CD4-positive, alpha-beta T cell treated with Interleukin-6 for 4 hours (primary cell): ENCODE results near the gene GTF2A1L.
A peak's percentile ranks its signal among the peaks of the same experiment; 100 is the strongest.
"Not testable (repeated sequence)": the region's sequence is repeated elsewhere in the genome, so short reads cannot be mapped to it uniquely, and the experiment has no call there.

Experiments used
- DNase-seq: peaks from one replicate; pipeline ENCODE4 v3.0.0-alpha.2; 2020; ENCODE audit warnings: mixed read lengths

GTF2A1L gene, protein sequence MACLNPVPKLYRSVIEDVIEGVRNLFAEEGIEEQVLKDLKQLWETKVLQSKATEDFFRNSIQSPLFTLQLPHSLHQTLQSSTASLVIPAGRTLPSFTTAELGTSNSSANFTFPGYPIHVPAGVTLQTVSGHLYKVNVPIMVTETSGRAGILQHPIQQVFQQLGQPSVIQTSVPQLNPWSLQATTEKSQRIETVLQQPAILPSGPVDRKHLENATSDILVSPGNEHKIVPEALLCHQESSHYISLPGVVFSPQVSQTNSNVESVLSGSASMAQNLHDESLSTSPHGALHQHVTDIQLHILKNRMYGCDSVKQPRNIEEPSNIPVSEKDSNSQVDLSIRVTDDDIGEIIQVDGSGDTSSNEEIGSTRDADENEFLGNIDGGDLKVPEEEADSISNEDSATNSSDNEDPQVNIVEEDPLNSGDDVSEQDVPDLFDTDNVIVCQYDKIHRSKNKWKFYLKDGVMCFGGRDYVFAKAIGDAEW

DNA sequence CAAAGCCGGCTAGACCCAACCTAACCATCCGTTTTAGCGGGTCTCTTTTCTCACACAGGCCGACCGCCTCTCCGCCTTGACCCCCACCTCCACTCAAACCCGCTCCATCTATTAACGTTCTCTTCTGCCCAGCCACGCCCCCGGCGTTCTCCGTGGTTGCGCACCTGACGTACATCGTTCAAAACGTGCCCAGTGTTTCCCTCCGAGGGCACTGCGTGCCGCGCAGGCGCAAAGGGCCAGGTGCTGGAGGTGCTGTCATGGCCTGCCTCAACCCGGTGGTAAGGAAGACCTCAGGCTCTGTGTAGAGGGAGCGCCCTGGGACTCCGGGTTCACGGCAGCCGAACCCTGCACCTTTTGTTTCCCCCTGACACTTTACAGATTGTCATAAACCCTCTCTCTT lies at the start of gene GTF2A1L:
Gene GTF2A1L, plus strand, starts transcription at position 239 of the 400 bp plus-strand sequence. Its CDS starts 19 bp downstream, at position 258.
- no peak for DNase-seq

DNA sequence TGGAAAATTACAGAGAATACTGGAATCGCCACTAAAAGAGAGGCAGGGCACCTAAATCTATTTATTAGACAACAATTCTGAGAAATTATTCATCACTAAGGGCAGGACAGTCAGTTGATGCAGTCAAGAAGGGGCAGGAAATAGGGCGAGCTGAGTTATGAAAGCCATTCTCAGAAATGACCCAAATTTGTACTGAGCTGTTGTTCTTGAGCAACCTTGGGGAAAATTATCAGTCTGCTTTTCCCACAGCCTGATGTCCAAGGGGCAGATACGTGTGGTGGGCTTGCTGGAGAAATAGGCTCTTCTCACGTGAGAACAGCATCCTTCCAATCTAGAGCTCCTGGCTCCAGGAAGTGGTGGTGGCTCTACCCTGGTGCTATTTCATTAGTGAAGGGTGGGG lies 49.1 kb upstream of the GTF2A1L start:
- DNase-seq = no peak

DNA sequence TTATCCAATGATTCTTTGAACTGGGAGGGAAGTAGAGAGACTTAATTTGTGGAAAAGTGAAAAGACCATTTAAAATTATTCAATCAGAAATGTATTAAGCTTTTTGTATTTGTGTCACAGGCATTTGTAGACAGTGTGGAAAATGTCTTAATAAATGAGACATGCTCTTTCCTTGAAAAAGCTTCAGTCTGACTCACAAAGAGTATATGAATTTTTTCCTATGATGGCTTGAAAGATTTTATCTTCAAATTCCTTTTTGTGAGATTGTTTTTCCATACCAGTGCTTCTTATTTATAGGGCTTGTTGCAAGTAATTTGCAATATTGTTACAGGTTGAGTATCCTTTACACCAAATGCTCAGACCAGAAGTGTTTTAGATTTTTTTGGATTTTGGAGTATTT lies 48.2 kb upstream of the GTF2A1L start:
- no peak for DNase-seq

DNA sequence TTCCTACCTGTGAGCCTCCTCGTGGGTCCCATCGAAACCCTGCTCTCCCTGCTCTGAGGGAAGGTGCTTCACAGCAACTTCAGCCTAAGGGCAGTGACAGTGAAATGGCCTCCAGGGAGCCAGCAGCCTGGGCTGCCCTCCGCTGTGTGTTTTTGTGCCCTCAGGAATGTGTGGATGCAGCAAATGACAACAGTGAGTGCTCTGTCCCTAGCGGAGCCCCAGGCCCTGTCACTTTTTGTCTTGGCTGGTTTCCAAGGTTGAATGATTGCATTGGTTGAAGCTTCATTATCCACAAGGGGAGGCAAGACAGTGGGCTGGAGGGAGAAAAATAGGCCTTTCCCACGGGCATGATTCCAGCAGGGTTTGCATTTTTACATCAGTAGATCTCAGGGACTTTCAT lies 44.8 kb upstream of the GTF2A1L start:
- DNase-seq = no peak

DNA sequence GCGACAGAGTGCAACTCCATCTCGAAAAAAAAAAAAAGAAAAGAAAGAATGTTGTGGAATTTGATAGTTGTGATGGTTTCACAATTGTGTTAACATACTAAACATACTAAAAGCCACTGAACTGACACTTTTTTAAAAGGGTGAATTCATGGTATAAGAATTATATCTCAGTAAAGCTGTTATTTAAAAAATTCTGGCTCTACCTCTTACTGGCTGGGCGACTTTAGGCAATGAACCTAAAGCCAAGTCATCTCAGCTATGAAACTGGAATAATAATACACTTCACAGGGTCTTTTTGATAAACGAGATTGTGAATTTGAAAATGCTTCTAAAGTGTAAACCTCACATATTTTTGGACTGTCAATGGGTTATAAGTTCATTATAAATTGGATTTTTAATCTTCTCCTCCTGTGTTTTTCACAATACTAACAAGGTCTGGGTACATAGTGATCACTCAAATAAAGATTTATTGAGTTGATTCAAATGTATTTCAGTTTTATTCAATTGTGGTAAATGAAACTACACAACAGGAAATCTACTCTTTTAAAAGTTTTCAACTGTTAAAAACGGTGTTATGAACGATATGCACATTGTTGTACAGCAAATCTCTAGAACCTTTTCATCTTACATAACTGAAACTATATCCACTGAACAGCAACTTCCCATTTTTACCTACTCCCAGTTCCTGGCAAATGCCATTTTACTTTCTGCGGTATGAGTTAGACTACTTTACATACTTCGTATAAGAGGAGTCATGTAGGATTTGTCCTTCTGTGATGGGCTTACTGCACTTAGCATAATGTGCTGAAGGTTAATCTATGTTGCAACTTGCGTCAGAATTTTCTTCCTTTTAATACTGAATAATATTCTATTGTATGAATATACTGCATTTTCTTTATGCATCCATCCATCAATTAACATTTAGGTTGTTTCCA lies 43.0 kb upstream of the GTF2A1L start:
- no peak for DNase-seq

DNA sequence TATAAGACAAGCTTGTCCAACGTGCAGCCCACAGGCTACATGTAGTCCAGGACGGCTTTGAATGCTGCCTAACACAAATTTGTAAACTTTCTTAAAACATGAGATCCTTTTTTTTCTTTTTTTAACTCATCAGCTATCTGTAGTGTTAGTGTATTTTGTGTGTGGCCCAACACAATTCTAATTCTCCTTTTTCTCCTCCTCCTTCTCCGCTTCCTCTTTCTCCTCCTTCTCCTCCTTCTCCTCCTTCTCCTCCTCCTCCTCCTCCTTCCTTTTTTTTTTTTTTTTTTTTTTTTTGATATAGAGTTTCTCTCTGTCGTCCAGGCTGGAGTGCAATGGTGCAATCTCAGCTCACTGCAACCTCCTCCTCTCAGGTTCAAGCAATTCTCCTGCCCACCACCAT lies 39.3 kb upstream of the GTF2A1L start:
- DNase-seq = no peak

DNA sequence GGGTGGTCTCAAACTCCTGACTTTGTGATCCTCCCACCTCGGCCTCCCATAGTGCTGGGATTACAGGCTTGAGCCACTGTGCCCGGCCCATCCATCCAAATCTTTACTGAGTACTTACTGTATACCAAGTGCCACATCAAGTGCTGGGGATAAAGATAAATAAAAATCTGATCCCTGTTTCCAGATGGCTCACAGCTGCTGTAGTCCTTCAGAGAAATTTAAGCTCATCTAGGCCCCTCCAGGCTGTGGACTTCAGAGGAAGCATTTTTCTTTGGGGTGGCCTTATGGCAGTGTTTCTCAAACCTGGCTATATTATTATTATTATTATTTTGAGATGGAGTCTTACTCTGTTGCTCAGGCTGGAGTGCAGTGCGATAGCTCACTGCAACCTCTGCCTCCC lies 33.7 kb upstream of the GTF2A1L start:
- no peak for DNase-seq

DNA sequence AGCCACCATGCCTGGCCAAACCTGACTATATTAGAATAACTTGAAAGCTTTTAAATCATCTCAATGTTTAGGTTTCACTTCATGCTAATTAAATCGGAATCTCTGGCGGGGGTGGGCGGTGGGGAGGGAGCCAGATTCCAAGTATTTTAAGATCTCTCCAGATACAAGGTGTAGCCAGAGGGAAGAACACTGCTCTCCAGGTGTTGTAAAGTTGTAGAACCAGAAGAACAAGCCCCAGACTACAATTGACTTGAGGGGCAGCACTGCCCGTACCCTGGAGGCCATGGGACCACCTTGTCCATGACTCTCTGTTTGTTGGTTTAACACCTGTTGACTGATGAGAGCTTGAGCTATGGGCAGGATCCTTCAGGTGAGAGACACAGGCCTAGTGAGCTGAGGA lies 33.1 kb upstream of the GTF2A1L start:
- no peak for DNase-seq

DNA sequence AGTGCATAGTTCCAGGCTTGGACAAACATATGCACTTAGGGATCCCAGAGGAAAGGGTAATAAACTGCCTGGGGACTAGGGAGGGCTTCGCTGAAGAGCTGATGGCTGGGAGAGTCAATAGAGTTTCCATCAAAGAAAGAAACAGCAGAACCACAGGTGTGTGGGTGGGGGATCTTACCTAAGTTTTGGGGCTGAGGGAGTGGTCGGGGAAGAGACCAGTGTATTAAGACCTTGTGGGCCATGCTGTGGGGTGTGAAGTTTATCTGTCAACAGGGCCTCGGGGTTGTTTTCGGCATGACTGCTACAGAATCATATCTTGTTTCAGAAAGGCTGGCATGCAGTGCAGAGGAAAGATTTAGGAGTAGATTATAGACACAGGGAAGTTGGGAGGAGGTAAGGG lies 31.2 kb upstream of the GTF2A1L start:
- DNase-seq = no peak

DNA sequence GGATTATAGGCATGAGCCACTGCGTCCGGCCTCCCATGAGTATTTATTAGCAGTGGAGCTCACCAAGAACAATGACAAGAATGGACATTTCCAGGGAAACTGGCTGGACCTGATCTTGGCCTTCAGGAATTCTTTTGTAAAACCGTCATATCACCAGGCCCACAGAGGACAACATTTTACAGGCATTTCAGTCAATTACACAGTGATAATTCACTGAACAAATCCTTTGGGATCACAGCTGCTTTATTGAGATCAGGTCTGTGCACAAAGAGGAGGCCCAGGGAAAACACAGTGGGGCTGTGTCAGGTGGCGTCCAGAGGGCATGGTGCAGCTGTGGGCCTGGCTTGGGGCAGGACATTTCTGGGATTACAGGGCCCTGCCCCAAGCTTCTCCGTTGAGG lies 30.1 kb upstream of the GTF2A1L start:
- DNase-seq = no peak

DNA sequence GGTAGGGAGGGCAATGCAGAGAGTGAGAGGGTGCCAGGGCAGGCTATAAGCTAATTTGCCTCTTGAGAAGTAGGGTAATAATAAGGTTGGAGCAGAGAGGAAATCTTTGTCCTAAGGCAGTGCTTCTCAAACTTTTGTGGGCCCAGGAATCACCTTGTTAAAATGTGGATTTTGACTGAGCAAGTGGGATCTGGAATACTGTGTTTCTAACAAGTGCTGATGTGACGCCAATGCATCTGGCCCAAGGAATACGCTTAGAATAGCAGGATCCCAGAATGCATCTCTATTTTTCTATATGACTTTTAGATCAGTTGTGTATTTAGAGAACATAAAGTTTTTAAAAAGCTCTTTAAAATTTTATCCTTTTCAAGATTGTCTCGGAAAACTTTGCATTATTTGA lies 29.7 kb upstream of the GTF2A1L start:
- no peak for DNase-seq

DNA sequence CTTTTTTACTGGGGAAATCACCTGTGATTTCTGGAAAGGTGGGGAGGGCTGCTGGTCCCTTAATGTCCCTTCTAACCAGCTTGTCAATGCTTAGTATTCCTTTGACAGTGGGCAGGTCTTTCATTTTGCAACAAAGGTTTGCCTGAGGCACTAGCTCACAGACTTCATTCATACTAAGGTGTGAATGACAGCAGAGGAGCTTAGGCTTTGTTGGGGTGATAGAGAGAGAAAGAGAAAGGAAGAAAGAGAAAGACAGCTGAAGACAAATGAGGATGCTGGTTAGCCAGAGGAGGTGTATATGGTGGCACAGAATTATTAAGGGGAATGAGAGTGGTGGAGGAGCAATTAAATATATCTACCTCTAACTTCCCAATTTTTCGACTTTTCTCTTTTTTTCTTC lies 28.9 kb upstream of the GTF2A1L start:
- no peak for DNase-seq

DNA sequence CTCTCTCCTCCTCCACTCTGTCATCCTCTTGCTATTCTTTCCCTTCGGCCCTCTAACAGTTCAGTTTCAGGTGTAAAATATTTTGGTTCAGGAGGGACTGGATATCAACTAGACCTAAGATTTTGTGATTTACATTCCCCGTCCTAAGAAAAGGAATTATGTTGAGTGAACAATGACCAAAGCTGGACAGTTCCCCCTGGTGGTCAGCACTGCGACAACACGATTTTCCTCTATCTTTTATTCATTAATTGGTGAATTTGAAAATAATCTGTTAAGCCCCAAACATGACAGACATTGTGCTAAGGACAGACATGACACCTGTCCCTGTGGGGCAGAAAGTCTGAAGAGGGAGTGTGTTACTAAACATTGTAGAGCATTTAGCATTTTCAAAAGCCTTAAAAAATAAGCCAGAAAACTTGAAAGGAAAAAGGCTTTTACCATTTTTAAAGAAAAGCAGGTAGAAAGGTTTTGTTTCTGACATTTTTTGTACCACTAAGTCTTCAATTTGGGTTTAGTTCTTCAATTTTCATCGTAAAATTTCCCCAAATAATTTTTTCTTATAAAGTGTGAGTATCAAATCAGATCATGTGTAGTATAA lies 28.4 kb upstream of the GTF2A1L start:
- no peak for DNase-seq

DNA sequence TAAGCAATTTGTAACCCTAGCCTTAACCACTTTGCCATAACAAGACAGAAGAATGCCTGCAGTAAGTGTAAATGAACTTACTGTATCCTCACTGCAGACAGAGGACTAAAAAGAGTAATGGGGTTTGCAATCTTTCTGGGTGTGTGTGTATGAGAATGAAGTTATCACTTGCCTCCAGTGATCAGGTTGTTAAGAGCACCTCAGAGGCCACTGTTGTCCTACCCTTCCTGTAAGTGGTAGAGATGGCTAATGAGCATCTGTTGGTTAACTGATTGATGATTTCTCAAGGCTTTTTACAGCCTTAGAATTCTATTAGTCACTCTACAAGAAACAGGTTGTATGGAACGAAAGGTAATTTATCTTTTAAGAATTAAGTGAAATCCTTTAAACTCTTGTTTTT lies 27.6 kb upstream of the GTF2A1L start:
- no peak for DNase-seq

DNA sequence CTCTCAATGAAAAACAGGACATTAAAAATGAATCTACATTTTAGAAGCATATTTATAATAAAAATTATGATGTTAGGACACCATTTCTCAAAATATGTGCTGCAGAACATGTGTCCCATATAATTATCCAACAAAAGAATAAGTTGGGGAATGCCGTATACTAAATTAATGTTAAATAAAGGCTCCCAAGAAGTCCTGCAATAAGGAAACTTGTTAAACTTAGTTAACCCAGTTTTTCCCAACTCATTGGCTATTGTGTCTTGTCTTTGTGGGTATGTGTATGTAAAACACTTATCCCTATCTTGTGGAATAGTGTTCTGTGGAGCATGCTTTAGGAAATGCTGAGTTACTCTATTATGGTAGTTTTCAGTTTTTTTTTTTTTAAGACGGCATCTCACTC lies 25.6 kb upstream of the GTF2A1L start:
- no peak for DNase-seq

DNA sequence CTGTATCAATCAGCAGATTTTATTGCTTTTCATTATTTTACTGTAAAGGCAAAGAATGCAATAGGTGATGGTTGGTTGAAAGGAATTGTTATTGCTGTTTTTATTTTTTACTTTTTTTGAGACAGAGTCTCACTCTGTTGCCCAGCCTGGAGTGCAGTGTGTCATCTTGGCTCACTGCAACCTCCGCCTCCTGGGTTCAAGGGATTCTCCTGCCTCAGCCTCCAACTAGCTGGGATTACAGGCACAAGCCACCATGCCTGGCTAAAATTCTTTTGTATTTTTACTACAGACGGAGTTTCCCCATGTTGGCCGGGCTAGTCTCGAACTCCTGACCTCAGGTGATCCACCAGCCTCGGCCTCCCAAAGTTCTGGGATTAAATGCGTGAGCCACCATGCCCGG lies 20.9 kb upstream of the GTF2A1L start:
- DNase-seq = not testable (repeated sequence)

DNA sequence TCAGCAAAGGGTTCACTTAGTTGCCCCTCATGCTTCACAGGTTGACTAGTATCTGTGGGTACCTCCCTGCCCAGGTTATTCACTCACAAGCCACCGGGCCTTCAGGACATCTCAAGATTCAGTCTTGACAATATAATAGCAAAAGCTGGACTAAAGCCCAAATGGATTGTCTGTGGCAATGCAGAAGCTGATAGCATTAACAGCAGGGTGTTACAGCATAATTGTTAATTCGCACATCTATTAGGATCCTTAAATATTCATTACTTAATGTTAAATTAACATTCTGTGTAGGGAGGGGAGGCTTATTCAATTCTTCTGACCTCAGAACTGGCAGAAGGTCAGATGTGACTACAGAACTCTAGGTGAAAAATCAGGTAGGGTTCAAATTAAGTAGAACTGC lies 20.2 kb upstream of the GTF2A1L start:
- DNase-seq = no peak

DNA sequence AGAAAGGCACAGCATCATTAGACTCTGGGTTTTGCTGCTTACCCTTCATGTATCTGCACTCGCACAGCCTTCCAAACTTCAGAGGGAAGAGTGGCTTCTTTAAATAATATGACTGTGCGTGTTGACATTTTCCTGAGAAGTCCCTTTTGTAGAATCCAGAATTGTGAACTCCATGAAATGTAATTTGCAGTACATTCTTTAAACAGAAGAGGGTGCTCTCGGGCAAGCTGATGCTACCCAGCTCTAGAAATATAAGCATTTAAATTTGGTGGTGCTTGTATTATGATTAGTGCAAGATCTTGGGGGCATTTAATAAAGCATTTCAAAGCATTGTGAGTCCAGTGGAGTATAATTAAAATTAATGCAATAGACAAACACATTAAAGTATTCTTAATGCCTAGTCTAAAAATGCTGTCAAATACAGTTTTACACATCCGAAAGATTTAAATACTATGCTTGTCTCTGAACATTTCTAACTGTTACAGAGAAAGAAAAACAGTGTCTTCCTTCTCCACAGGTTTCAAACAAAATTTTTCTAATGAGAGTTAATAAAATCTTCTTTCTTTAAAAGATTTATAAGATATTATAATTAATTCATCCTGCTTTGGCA lies 17.3 kb upstream of the GTF2A1L start:
- DNase-seq = no peak

DNA sequence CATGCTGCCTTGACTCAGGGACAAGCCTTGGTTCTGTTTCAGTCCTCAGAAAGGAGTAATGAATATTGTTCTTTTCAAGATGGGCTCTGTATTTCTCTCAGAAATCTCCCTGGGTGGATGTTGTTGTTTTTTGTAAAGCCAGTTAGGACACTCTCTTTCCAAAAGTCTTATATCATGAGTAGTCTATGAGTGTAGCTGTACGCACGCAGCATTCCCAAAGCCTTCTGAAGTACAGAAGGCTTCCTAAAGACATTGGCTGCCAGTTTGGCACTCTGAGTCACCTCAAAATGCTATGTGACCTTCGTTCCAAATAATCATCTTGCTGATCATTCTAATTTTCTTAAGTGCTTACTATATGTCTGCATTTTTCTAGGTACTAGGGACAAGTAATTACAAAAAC lies 16.7 kb upstream of the GTF2A1L start:
- DNase-seq = no peak

DNA sequence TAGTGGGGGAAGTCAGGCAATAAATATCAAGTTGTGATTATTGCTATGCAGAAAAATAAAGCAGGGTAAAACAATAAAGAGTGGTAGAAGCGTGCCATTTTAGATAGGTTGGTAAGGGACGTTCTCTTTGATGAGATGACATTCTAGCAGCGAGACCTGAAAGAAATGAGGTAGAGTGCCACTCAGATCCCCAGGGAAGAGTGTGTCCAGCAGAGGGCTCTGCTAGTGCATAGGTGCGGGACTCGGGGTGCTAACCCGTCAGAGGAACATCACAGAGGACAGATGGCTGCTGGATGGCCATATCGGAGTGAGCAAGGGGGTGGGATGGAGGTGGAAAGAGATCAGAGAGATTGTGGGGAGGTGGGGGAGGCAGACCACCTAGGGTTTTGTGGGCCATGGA lies 16.3 kb upstream of the GTF2A1L start:
- peak; percentile 18 for DNase-seq

DNA sequence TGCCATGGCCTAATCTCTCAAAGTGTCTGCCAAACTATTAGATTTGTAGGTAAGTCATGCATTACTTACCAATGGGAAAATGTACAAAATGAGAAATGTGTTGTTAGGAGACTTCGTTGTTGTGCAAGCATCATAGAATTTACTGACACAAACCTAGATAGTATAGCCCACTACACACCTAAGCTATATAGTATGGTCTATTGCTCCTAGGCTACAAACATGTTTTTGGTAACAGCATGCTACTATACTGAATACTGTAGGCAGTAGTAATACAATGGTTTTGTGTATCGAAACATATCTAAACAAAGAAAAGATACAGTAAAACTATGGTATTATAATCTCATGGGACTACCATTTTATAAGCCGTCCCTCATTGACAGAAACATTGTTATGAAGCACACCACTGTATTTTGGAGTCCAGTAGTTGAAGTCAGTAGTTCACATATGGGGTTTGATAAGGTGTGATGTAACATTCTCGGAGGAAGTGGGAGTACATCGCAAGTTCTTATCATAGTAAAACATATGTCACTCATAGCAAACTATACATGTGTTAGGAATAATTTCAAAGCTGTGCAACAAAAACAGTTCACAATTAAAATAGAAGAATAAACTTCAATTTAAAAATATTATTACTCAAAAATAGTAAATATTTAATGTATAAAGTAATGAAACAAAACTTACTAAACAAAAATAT lies 12.0 kb upstream of the GTF2A1L start:
- DNase-seq = no peak

DNA sequence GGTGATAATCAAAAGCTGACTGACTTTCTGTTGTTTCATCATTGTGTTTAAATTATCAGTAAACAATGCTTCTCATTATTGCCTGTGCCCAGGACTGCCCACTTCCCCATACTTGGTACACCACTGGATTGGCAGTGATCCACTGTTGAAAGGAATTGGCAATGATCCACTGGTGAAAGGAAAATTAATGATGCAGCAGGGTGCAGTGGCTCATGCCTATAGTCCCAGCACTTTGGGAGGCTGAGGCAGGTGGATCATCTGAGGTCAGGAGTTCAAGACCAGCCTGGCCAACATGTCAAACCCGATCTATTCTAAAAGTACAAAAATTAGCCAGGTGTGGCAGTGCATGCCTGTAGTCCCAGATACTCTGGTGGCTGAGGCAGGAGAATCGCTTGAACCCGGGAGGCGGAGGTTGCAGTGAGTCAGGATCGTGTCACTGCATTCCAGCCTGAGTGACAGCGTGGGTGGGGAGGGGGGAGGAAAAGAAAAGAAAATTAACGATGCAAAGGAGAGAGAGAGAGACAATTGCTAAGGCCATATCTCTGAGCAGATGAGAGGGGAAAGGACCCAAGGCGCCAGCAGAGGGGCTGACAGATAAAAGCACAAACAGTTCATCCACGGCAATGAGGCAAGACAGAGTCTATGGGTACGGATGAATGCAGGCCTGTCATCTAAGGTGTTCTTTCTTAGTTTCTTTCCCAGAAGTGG lies 10.2 kb upstream of the GTF2A1L start:
- DNase-seq = no peak
